ENCODE results near the gene ADCY2. TPM values are rescaled to one million over a fixed set of nuclear protein-coding genes. Genes with fewer than 3 reads are reported as not detected.

The ADCY2 gene
- polyA plus RNA-seq, 1 experiment = not detected

GRCh38 chr5:7802855-7803254 is 406.9 kb downstream of the ADCY2 start:
- H3K27ac ChIP-seq (ENCODE audit: low read depth, low read length) = no peak overlapping the region
- ChIA-PET CTCF (no interaction called here), POLR2A (no interaction called here)
- no peak for DNase-seq (ENCODE audit: low read depth, low spot score)
- H3K9me3 ChIP-seq (ENCODE audit: control insufficient read depth, insufficient read depth, low read length) = no peaks in the 10 kb centered on the region
- no peak overlapping the region for H3K4me3 ChIP-seq (ENCODE audit: low read depth, low read length)
- H3K27me3 ChIP-seq (ENCODE audit: control insufficient read depth, insufficient read depth, low read length) = no peaks in the 10 kb centered on the region
- TF ChIP-seq, protein P1, sequence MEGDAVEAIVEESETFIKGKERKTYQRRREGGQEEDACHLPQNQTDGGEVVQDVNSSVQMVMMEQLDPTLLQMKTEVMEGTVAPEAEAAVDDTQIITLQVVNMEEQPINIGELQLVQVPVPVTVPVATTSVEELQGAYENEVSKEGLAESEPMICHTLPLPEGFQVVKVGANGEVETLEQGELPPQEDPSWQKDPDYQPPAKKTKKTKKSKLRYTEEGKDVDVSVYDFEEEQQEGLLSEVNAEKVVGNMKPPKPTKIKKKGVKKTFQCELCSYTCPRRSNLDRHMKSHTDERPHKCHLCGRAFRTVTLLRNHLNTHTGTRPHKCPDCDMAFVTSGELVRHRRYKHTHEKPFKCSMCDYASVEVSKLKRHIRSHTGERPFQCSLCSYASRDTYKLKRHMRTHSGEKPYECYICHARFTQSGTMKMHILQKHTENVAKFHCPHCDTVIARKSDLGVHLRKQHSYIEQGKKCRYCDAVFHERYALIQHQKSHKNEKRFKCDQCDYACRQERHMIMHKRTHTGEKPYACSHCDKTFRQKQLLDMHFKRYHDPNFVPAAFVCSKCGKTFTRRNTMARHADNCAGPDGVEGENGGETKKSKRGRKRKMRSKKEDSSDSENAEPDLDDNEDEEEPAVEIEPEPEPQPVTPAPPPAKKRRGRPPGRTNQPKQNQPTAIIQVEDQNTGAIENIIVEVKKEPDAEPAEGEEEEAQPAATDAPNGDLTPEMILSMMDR (IDR thresholded peaks at IDR 0.05; ENCODE audit: low read depth, low read length) = no peak

DNA sequence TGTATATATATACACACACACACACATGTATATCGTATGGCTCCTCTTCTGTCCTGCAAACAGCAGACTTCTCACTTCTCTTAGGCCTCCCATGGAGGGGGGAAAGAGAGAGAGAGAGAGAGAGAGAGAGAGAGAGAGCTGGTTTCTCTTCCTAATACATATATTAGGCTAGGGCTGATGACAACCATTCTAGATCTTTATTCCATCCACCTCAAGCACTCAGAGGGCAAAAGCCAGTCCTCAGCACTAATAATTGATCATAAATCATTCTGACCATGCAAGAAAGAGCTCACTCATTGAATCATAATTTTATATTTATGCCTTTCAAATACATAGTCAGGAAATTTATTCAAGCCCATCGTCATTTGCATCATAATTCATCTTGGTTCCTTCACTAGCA is 408.0 kb downstream of the ADCY2 start:
- POLR2A ChIA-PET = no interaction called here
- Histone ChIP-seq H3K27ac (ENCODE audit: low read depth, low read length) (no peak overlapping the region), H3K4me3 (ENCODE audit: low read depth, low read length) (no peak overlapping the region), H3K27me3 (ENCODE audit: control insufficient read depth, insufficient read depth, low read length) (no peaks in the 10 kb centered on the region), H3K9me3 (ENCODE audit: control insufficient read depth, insufficient read depth, low read length) (no peaks in the 10 kb centered on the region)
- no peak for DNase-seq (ENCODE audit: low read depth, low spot score)
- CTCF ChIA-PET = interaction anchor here (3.6 kb wide), 1 partner anchor 13 kb away, joined by 23 read pairs; no protein-coding TSS in a partner anchor
- TF ChIP-seq, protein P1 (IDR thresholded peaks at IDR 0.05; ENCODE audit: low read depth, low read length) = no peak

- no peaks in the 10 kb centered on the region for H3K27me3 ChIP-seq (ENCODE audit: control insufficient read depth, insufficient read depth, low read length)
- ChIA-PET POLR2A (no interaction called here), CTCF (interaction anchor here (1.1 to 3.6 kb wide), 2 partner anchors 11 to 59 kb away, joined by 4 to 23 read pairs; no protein-coding TSS in a partner anchor)
- H3K9me3 ChIP-seq (ENCODE audit: control insufficient read depth, insufficient read depth, low read length) = no peaks in the 10 kb centered on the region
- H3K27ac ChIP-seq (ENCODE audit: low read depth, low read length) = no peak overlapping the region
- DNase-seq (ENCODE audit: low read depth, low spot score) = no peak
- no peak overlapping the region for H3K4me3 ChIP-seq (ENCODE audit: low read depth, low read length)
- TF ChIP-seq, protein P1 (IDR thresholded peaks at IDR 0.05; ENCODE audit: low read depth, low read length) = no peak
Measured at GRCh38 chr5:7805379-7805778, 409.4 kb downstream of the ADCY2 start.

DNA sequence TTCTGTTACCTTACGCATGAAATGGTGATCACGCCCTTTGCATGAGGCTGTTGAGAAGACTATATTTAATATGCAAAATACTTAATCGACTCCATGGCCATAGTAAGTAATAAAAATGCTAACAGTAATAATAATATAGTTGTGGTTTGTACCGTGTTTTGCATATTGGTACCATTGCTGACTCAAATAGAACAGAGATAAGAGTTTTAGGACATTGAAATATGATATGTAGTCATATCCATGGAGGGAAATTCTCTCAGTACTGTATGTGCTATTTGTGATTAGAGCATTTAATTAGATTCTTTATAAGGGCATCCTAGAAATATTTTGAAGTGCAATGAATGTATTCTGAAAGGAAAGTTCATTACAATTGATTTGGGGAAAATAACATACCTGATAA is 413.1 kb downstream of the ADCY2 start:
- TF ChIP-seq, protein P1 (IDR thresholded peaks at IDR 0.05; ENCODE audit: low read depth, low read length) = no peak
- CTCF ChIA-PET = interaction anchor here (1.2 kb wide), 1 partner anchor 8 kb away, joined by 5 read pairs; no protein-coding TSS in a partner anchor
- no peaks in the 10 kb centered on the region for H3K9me3 ChIP-seq (ENCODE audit: control insufficient read depth, insufficient read depth, low read length)
- no peak overlapping the region for H3K4me3 ChIP-seq (ENCODE audit: low read depth, low read length)
- no peaks in the 10 kb centered on the region for H3K27me3 ChIP-seq (ENCODE audit: control insufficient read depth, insufficient read depth, low read length)
- DNase-seq (ENCODE audit: low read depth, low spot score) = no peak
- POLR2A ChIA-PET = no interaction called here
- no peak overlapping the region for H3K27ac ChIP-seq (ENCODE audit: low read depth, low read length)

DNA sequence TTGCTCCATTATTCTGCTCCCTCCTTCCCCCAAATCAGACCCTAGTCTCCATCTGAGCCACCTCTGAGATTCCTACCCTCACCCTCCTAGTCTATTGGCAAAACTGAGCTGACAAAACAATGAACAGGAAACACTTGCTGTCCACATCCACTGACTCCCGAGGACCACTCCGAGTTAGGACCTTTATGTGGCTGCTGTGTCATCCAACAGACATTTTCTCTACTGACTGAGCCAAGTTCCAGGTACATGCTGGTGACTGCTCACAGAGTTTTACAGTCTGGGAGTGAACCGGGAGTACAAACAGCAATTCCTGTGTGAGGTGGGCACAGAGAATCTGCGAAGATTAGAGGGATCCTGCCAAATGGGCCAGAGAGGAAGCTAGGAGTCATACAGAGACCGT is 415.8 kb downstream of the ADCY2 start:
- POLR2A ChIA-PET = no interaction called here
- no peaks in the 10 kb centered on the region for H3K27me3 ChIP-seq (ENCODE audit: control insufficient read depth, insufficient read depth, low read length)
- TF ChIP-seq, protein P1 (IDR thresholded peaks at IDR 0.05; ENCODE audit: low read depth, low read length) = no peak
- no peaks in the 10 kb centered on the region for H3K9me3 ChIP-seq (ENCODE audit: control insufficient read depth, insufficient read depth, low read length)
- CTCF ChIA-PET = no interaction called here
- H3K4me3 ChIP-seq (ENCODE audit: low read depth, low read length) = no peak overlapping the region
- DNase-seq (ENCODE audit: low read depth, low spot score) = no peak
- no peak overlapping the region for H3K27ac ChIP-seq (ENCODE audit: low read depth, low read length)
